IPS DF 19.7 (cell line): Measurements from ENCODE around the gene KRTAP10-10.
"Not testable (repeated sequence)": the region's sequence is repeated elsewhere in the genome, so short reads cannot be mapped to it uniquely, and the experiment has no call there.

Experiments
- DNase-seq: peaks from one replicate; pipeline ENCODE4 v3.0.0-alpha.2; 2013; ENCODE audit warnings: low read depth, low spot score

Gene KRTAP10-10

GRCh38 chr21:44637018-44637850, at the start of gene KRTAP10-10:
KRTAP10-10 (plus strand) TSS chr21:44637356; CDS start chr21:44637418, 62 bp downstream.
- DNase-seq: no peak

- DNase-seq: no peak
These were observed 48.1 kb upstream of the KRTAP10-10 start for GRCh38 chr21:44589094-44589493.

- DNase-seq: no peak
These were observed 47.4 kb upstream of the KRTAP10-10 start for GRCh38 chr21:44589586-44590305.

GRCh38 chr21:44590311-44590721, 46.8 kb upstream of the KRTAP10-10 start:
- no peak for DNase-seq

- DNase-seq: not testable (repeated sequence)
These were observed 46.0 kb upstream of the KRTAP10-10 start for GRCh38 chr21:44590897-44591800.

- not testable (repeated sequence) for DNase-seq
These were observed 45.4 kb upstream of the KRTAP10-10 start for GRCh38 chr21:44591801-44592130.

- no peak for DNase-seq
These were observed 44.5 kb upstream of the KRTAP10-10 start, which contains the start of gene KRTAP10-6 for GRCh38 chr21:44592446-44593311. KRTAP10-6 (minus strand) TSS chr21:44592505; CDS start chr21:44592484, 21 bp downstream.

GRCh38 chr21:44593598-44594405, 43.4 kb upstream of the KRTAP10-10 start:
- no peak for DNase-seq

GRCh38 chr21:44594406-44594916, 42.7 kb upstream of the KRTAP10-10 start:
- DNase-seq: no peak

- no peak for DNase-seq
These were observed 41.6 kb upstream of the KRTAP10-10 start for GRCh38 chr21:44595524-44595923.

GRCh38 chr21:44596068-44596725, 41.0 kb upstream of the KRTAP10-10 start:
- no peak for DNase-seq

GRCh38 chr21:44598061-44598460, 39.1 kb upstream of the KRTAP10-10 start:
- no peak for DNase-seq

GRCh38 chr21:44599264-44600029, 37.7 kb upstream of the KRTAP10-10 start:
- no peak for DNase-seq

- DNase-seq: not testable (repeated sequence)
These were observed 36.8 kb upstream of the KRTAP10-10 start, which contains the start of gene KRTAP10-7 for GRCh38 chr21:44600118-44600978. KRTAP10-7 (plus strand) TSS chr21:44600597; CDS start chr21:44600622, 25 bp downstream.

- DNase-seq: not testable (repeated sequence)
These were observed 36.1 kb upstream of the KRTAP10-10 start for GRCh38 chr21:44601091-44601490.

- no peak for DNase-seq
These were observed 35.3 kb upstream of the KRTAP10-10 start for GRCh38 chr21:44601596-44602462.
